AG04450 (cell line): Measurements from ENCODE around the gene UVRAG. TPM values are rescaled to one million over a fixed set of nuclear protein-coding genes. Genes with fewer than 3 reads are reported as not detected.

ENCODE experiments used
- CTCF ChIA-PET: fragments of 300-600, 350-600 bp; formaldehyde crosslinking; extraction: SDS; loops from one replicate; lab custom pipeline; 2022; ENCODE audit warnings: antibody characterized with exemption, inconsistent platforms; lab: Charles Lee
- POLR2A ChIA-PET: fragments of 350-600 bp; formaldehyde crosslinking; extraction: SDS; loops from one replicate; lab custom pipeline; 2021; ENCODE audit warnings: antibody characterized with exemption, inconsistent platforms; lab: Yijun Ruan, JAX
- DNase-seq: peaks from one replicate; pipeline ENCODE4 v3.0.0-alpha.2; 2011; ENCODE audit warnings: low read depth, low spot score
- H3K27ac ChIP-seq: one replicate; pipeline ENCODE4 v1.5.1; 2012; ENCODE audit warnings: low read depth, low read length, control low read depth
- H3K27me3 ChIP-seq: one replicate; pipeline ENCODE4 v1.6.0; 2012; ENCODE audit warnings: low read length; ENCODE audit not compliant: control insufficient read depth, insufficient read depth
- H3K4me3 ChIP-seq: 2 replicates; pipeline ENCODE4 v1.5.1; 2011; ENCODE audit warnings: mild to moderate bottlenecking, low read depth, low read length, control low read depth
- H3K9me3 ChIP-seq: 2 replicates; pipeline ENCODE4 v1.5.1; 2012; ENCODE audit warnings: low read length; ENCODE audit not compliant: control insufficient read depth, insufficient read depth
- CTCF ChIP-seq: IDR thresholded peaks from 2 replicates; pipeline ENCODE4 v1.5.1; 2011; ENCODE audit warnings: low read depth, low read length, control low read depth, inconsistent platforms
- polyA plus RNA-seq: library from polyadenylated mRNA; depleted of rRNA; stranded (reverse); fragments of >200 nt; gene quantifications from 2 replicates; pipeline ENCODE4 v1.2.3, GENCODE V29; 2011

The UVRAG gene
- polyA plus RNA-seq, 1 experiment, result 11.6 TPM

- POLR2A ChIA-PET, result no interaction called here
- no peak for TF ChIP-seq CTCF
- CTCF ChIA-PET, result interaction anchor here (1.4 kb wide), 2 partner anchors 76 to 208 kb away, joined by 3 to 4 read pairs; no protein-coding TSS in a partner anchor
- DNase-seq, result no peak
- no peaks in the 10 kb centered on the region for H3K9me3 ChIP-seq
- H3K27me3 ChIP-seq, result no peaks in the 10 kb centered on the region
- H3K27ac ChIP-seq, result no peak overlapping the region
- H3K4me3 ChIP-seq, result no peak overlapping the region
These were observed 129.5 kb downstream of the UVRAG start for GRCh38 chr11:75944515-75944914.

DNA sequence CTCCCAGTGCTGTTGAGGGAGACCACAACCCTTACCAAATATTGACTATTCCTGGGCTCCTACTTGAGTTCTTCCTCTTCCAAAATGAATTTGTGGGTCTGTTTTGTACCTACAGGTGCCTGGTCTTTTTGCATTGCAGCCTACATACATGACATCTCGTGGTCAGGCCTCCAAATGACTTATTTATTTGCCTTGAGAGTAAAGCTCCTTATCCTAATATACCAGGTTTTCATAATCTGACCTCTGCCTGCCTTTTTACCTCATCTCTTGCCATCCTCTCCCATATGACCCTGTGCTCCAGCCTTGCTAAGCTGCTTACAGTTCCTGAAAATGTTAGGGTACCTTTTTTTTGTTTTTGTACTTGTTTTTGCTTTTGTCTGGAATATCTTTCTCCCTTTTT, 130.4 kb downstream of the UVRAG start:
- Histone ChIP-seq H3K9me3 (no peaks in the 10 kb centered on the region), H3K27ac (no peak overlapping the region), H3K4me3 (no peak overlapping the region), H3K27me3 (no peaks in the 10 kb centered on the region)
- ChIA-PET CTCF (no interaction called here), POLR2A (interaction anchor here (0.6 kb wide), 1 partner anchor 26 kb away, joined by 4 read pairs; no protein-coding TSS in a partner anchor)
- TF ChIP-seq CTCF, result no peak
- no peak for DNase-seq

GRCh38 chr11:75945947-75946346, 130.9 kb downstream of the UVRAG start:
- POLR2A ChIA-PET, result no interaction called here
- no peak for TF ChIP-seq CTCF
- CTCF ChIA-PET, result no interaction called here

DNA sequence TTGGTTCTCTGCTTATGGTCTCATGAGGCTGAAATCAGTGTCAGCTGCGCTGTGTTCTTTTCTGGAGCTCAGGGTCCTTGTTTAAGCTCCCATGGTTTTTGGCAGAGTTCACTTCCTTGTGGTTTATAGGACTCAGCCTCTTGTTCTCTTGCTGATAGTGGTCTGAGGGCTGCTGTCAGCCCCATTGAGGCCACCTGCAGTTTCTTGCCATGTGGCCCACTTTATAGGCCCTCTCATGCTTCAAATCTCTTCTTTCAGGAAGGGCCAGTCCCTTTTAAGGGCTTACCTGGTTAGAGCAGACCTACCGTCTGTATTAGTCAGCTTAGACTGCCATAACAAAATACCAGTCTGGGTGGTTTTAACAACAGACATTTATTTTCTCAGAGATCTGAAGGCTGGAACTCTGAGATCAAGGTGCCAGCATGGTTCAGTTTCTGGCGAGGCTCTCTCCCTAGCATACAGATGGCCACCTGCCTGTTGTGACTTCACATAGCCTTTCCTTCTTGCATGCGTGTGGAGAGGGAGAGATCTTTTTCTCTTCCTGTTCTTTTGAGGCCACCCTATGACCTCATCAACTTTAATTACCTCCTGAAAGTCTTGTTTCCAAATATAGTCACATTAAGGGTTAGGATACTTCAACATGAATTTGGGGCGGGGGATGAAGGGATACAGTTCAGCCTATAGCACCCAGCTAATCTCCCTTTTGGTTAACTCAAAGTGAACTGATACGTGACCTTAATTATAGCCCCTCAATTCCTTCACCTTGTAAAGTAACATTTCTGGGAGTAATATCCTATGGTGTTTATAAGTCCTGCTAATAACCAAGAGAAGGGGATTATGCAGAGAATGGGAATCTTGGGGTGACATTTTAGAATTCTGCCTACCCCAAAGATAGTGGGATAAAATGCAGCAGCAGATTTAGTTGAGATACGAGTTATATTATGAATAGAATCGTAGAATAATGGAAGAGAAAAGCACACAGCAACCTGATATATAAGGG, 131.8 kb downstream of the UVRAG start:
- ChIA-PET CTCF (no interaction called here), POLR2A (no interaction called here)
- TF ChIP-seq CTCF, result no peak
- no peaks in the 10 kb centered on the region for H3K9me3 ChIP-seq
- no peak for DNase-seq
- H3K27ac ChIP-seq, result no peak overlapping the region
- no peak overlapping the region for H3K4me3 ChIP-seq
- H3K27me3 ChIP-seq, result no peaks in the 10 kb centered on the region

More at GRCh38 chr11:75945947-75946346, 130.9 kb downstream of the UVRAG start:
- Histone ChIP-seq H3K27ac (no peak overlapping the region), H3K9me3 (no peaks in the 10 kb centered on the region), H3K27me3 (no peaks in the 10 kb centered on the region), H3K4me3 (no peak overlapping the region)
- DNase-seq, result no peak
